Panc1 (cell line): ENCODE data around the gene MBOAT1. TPM values are rescaled to one million over a fixed set of nuclear protein-coding genes. Genes with fewer than 3 reads are reported as not detected.

Source experiments
- ATAC-seq: fragments of 200-7000 bp; cut with Tn5 transposase; 2 replicates; pipeline ENCODE4 v1.9.1; 2020; ENCODE audit warnings: mild to moderate bottlenecking, moderate library complexity
- BruUV-seq: library from RNA; stranded (reverse); fragments of 400-500 nt; replicated peaks from 2 replicates; lab custom pipeline; 2021; lab: Mats Ljungman, UMichigan
- CTCF ChIA-PET: fragments of 300-600 bp; sonication (Branson Sonifier 250); formaldehyde crosslinking; loops from one replicate; lab custom pipeline; 2022; ENCODE audit warnings: antibody characterized with exemption; lab: Charles Lee
- POLR2A ChIA-PET: fragments of 300-600 bp; sonication (Branson Sonifier 250); formaldehyde crosslinking; loops from one replicate; lab custom pipeline; 2022; ENCODE audit warnings: antibody characterized with exemption; lab: Charles Lee
- DNase-seq: peaks from one replicate; pipeline ENCODE4 v3.0.0-alpha.2; 2010; ENCODE audit warnings: low read depth, low spot score
- H3K27ac ChIP-seq: 2 replicates; pipeline ENCODE4 v1.5.1; 2011; ENCODE audit warnings: mild to moderate bottlenecking, low read length, inconsistent platforms
- H3K27me3 ChIP-seq: fragments of 200-500 bp; sonication (Bioruptor generic); 2 replicates; pipeline ENCODE4 v1.6.0; 2014; ENCODE audit warnings: low read length, inconsistent platforms; ENCODE audit not compliant: control insufficient read depth, insufficient read depth
- H3K36me3 ChIP-seq: fragments of 200-500 bp; sonication (Bioruptor generic); 2 replicates; pipeline ENCODE4 v1.5.1; 2014; ENCODE audit warnings: inconsistent platforms, mild to moderate bottlenecking, low read length, moderate library complexity; ENCODE audit not compliant: control insufficient read depth, insufficient read depth
- H3K4me1 ChIP-seq: 2 replicates; pipeline ENCODE4 v1.5.1; 2011; ENCODE audit warnings: inconsistent platforms, mild to moderate bottlenecking, low read length, moderate library complexity; ENCODE audit not compliant: control insufficient read depth, insufficient read depth
- H3K4me3 ChIP-seq, 2 experiments: 2 replicates each; pipeline ENCODE4 v1.5.1; 2011 to 2012; ENCODE audit warnings: low read depth in 2 of 2, low read length in 2 of 2, mild to moderate bottlenecking in 2 of 2, inconsistent platforms in 1 of 2, moderate library complexity in 1 of 2
- H3K9me3 ChIP-seq: fragments of 200-500 bp; sonication (Bioruptor generic); 2 replicates; pipeline ENCODE4 v1.5.1; 2014; ENCODE audit warnings: low read depth, mild to moderate bottlenecking, inconsistent platforms, low read length, moderate library complexity; ENCODE audit not compliant: control insufficient read depth, insufficient read depth
- POLR2AphosphoS5 ChIP-seq: IDR thresholded peaks from 2 replicates; pipeline ENCODE4 v1.6.1; 2012; ENCODE audit warnings: mild to moderate bottlenecking, low read depth, low read length, moderate library complexity
- REST ChIP-seq, 2 experiments: IDR thresholded peaks; 2 replicates each; pipeline ENCODE4 v1.6.1; 2011 to 2012; ENCODE audit warnings: low read depth in 2 of 2, control low read depth in 1 of 2, low read length in 1 of 2, mild to moderate bottlenecking in 1 of 2, moderate library complexity in 1 of 2; ENCODE audit not compliant: insufficient read depth in 1 of 2
- SIN3A ChIP-seq: IDR thresholded peaks from 2 replicates; pipeline ENCODE4 v1.6.1; 2012; ENCODE audit warnings: low read depth, mild to moderate bottlenecking, low read length, moderate library complexity, borderline replicate concordance; ENCODE audit not compliant: insufficient read depth
- TCF7L2 ChIP-seq: IDR thresholded peaks from 2 replicates; pipeline ENCODE4 v1.6.1; 2011; ENCODE audit warnings: mild to moderate bottlenecking, low read depth, low read length, inconsistent platforms
- in situ Hi-C: cut with HindIII; loops from 2 replicates; pipeline ENCODE4 v1.10.0; 2016; ENCODE audit warnings: low sequenced_read_pairs, low pct_unique_long_range_greater_than_20kb
- intact Hi-C: fragments of 100-400 bp; cut with micrococcal nuclease; formaldehyde crosslinking; loops from one replicate; pipeline ENCODE4 v1.10.0; 2022; ENCODE audit not compliant: unreplicated experiment
- total RNA-seq: library from RNA; stranded (reverse); gene quantifications from one replicate; pipeline ENCODE4 v1.2.1, GENCODE V29; 2021; ENCODE audit not compliant: unreplicated experiment
- TF ChIP-seq, protein P1 (sequence below): fragments of 450-650 bp; IDR thresholded peaks from 2 replicates; pipeline ENCODE4 v1.5.1; 2017; ENCODE audit warnings: mild to moderate bottlenecking

The MBOAT1 gene
- total RNA-seq, 1 experiment from 2014 or later, result 15.1 TPM

- no peak for DNase-seq
- in situ Hi-C loops (no loop called here), intact Hi-C loops (no loop called here)
- no peaks in the 10 kb centered on the region for H3K27me3 ChIP-seq
- TF ChIP-seq, protein P1, sequence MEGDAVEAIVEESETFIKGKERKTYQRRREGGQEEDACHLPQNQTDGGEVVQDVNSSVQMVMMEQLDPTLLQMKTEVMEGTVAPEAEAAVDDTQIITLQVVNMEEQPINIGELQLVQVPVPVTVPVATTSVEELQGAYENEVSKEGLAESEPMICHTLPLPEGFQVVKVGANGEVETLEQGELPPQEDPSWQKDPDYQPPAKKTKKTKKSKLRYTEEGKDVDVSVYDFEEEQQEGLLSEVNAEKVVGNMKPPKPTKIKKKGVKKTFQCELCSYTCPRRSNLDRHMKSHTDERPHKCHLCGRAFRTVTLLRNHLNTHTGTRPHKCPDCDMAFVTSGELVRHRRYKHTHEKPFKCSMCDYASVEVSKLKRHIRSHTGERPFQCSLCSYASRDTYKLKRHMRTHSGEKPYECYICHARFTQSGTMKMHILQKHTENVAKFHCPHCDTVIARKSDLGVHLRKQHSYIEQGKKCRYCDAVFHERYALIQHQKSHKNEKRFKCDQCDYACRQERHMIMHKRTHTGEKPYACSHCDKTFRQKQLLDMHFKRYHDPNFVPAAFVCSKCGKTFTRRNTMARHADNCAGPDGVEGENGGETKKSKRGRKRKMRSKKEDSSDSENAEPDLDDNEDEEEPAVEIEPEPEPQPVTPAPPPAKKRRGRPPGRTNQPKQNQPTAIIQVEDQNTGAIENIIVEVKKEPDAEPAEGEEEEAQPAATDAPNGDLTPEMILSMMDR, result no peak
- no peak for TF ChIP-seq SIN3A
- ChIA-PET CTCF (no interaction called here), POLR2A (no interaction called here)
- no peak overlapping the region for H3K4me3 ChIP-seq
- no TSS peak for BruUV-seq
- H3K9me3 ChIP-seq, result 0 out of 2 replicates have a peak, but pooled peaks cover 4% of the 10 kb centered on the region
- H3K4me1 ChIP-seq, result no peaks in the 10 kb centered on the region
- H3K36me3 ChIP-seq, result no peaks in the 10 kb centered on the region
- no peak overlapping the region for H3K27ac ChIP-seq
- ATAC-seq, result no peak
These were observed 142.2 kb downstream of the MBOAT1 start for GRCh38 chr6:20070047-20070446.

- CTCF ChIA-PET, result interaction anchor here (0.6 kb wide), 1 partner anchor 134 kb away, joined by 3 read pairs; no protein-coding TSS in a partner anchor
- no peak overlapping the region for H3K4me3 ChIP-seq
- BruUV-seq, result no TSS peak
- ATAC-seq (no peak), DNase-seq (no peak)
- TF ChIP-seq REST (IDR thresholded peaks at IDR 0.05; ENCODE audit: insufficient read depth in 1 of 2, low read depth in 2 of 2, low read length in 1 of 2) (no peak), SIN3A (no peak), POLR2AphosphoS5 (no peak), TCF7L2 (no peak)
- TF ChIP-seq, protein P1, result no peak
- POLR2A ChIA-PET, result no interaction called here
- H3K27me3 ChIP-seq, result peaks cover 3% of the 10 kb centered on the region; the same call in 1 of the 2 replicates
- in situ Hi-C loops, result no loop called here
- no peak overlapping the region for H3K27ac ChIP-seq
- intact Hi-C loops, result no loop called here
- H3K36me3 ChIP-seq, result no peaks in the 10 kb centered on the region
- H3K4me1 ChIP-seq, result no peaks in the 10 kb centered on the region
- 0 out of 2 replicates have a peak, but pooled peaks cover 4% of the 10 kb centered on the region for H3K9me3 ChIP-seq
These were observed 143.2 kb downstream of the MBOAT1 start for GRCh38 chr6:20069021-20069522.
